Measurements from ENCODE around the gene ELP4. TPM values are rescaled to one million over a fixed set of nuclear protein-coding genes. Genes with fewer than 3 reads are reported as not detected.

Gene ELP4
- total and polyA plus RNA-seq, 9 of the 15 experiments (the other 6 are each of a cell fraction or from before 2014, with no cell fraction given): 24.1 to 60.3 (median 38.7) TPM

DNA sequence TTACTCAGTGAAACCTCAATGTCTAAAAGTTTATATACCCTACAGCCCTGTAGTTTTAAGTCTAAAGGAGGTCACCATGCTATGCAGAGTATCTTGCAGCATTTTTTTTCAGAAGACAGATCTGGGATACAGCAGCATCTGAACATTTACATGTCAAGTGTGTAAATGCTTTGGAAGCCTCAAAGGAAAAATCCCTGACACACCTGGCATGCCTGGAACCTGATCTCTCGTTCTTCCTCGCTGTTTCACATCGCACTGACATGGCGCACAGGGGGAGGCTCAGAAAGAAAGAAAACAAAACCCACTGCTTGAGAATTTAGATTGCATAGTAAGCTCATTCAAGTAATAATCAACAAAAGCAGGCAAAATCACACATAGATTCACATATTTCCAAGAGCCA lies 270.5 kb downstream of the ELP4 start (continued):
- TF ChIP-seq ZNF384 (IDR thresholded peaks at IDR 0.05; ENCODE audit: low read depth, low read length): no peak
- TF ChIP-seq BRD9 (IDR thresholded peaks at IDR 0.05; ENCODE audit: low read depth, partially characterized antibody): no peak
- TF ChIP-seq ZC3H4 (CRISPR knock-in tag; IDR thresholded peaks at IDR 0.05; ENCODE audit: borderline replicate concordance): no peak

- no peaks in the 10 kb centered on the region for H3K36me3 ChIP-seq (ENCODE audit: control insufficient read depth, insufficient read depth, low read length)
- intact Hi-C loops (cut with micrococcal nuclease) (no loop called here), in situ Hi-C loops (cut with MboI) (no loop called here)
- no TSS peak for BruUV-seq (replicated peaks)
- no peak overlapping the region for H3K27ac ChIP-seq (ENCODE audit: extremely low read depth, low read depth, low read length)
- H3K4me1 ChIP-seq (replicated peaks in 1 of 2; ENCODE audit: control insufficient read depth in 2 of 2, insufficient read depth in 2 of 2, low read length in 2 of 2): no peaks in the 10 kb centered on the region
- H3K9me3 ChIP-seq (replicated peaks; ENCODE audit: control insufficient read depth, insufficient read depth, low read depth, low read length): no peaks in the 10 kb centered on the region; the same call in 1 of the 2 replicates
- TF ChIP-seq ZBTB5 (IDR thresholded peaks at IDR 0.05): no peak
- no peak for TF ChIP-seq SMAD2 (IDR thresholded peaks at IDR 0.05; ENCODE audit: low read depth, low read length)
- H3K79me2 ChIP-seq (ENCODE audit: control insufficient read depth, insufficient read depth, low read length): no peaks in the 10 kb centered on the region
- FAIRE-seq (no peak), DNase-seq (ENCODE audit: extremely low read depth in 1 of 4, low spot score in 3 of 4) (no peak), ATAC-seq (no peak)
- H3K9ac ChIP-seq (ENCODE audit: insufficient read depth in 1 of 2, low read depth in 2 of 2, low read length in 2 of 2): no peak overlapping the region
- no peak overlapping the region for H2AFZ ChIP-seq (ENCODE audit: low read depth, low read length)
- H3K4me2 ChIP-seq (ENCODE audit: insufficient read depth, low read length): no peak overlapping the region
- CTCF ChIA-PET (ENCODE audit: low intra/inter-chr PET ratio): no interaction called here
- no peaks in the 10 kb centered on the region for H3K27me3 ChIP-seq (ENCODE audit: control insufficient read depth in 2 of 2, insufficient read depth in 2 of 2, low read length in 2 of 2)
- H3K4me3 ChIP-seq: no peak overlapping the region
- POLR2A ChIA-PET: interaction anchor here (1.2 kb wide), 1 partner anchor 13 kb away, joined by 3 read pairs; no protein-coding TSS in a partner anchor
- no peaks in the 10 kb centered on the region for H3K9me1 ChIP-seq (ENCODE audit: control insufficient read depth, insufficient read depth, low read length)
- WGBS (ENCODE audit: insufficient coverage, low coverage, missing lambda C conversion rate): 66% methylated on average over 5 of the region's 5 CpGs
- no peaks in the 10 kb centered on the region for H4K20me1 ChIP-seq (replicated peaks; ENCODE audit: control insufficient read depth, insufficient read depth, low read length)
These were observed 271.0 kb downstream of the ELP4 start for GRCh38 chr11:31780480-31780971.

All from K562 (cell line).